Measurements from ENCODE around the gene ADH1B. TPM values are rescaled to one million over a fixed set of nuclear protein-coding genes. Genes with fewer than 3 reads are reported as not detected.
A peak's percentile ranks its signal among the peaks of the same experiment; 100 is the strongest.
"Not testable (repeated sequence)": the region's sequence is repeated elsewhere in the genome, so short reads cannot be mapped to it uniquely, and the experiment has no call there.

Gene ADH1B
- total RNA-seq, 1 donor from 2014 or later, result 6.1 TPM

DNA sequence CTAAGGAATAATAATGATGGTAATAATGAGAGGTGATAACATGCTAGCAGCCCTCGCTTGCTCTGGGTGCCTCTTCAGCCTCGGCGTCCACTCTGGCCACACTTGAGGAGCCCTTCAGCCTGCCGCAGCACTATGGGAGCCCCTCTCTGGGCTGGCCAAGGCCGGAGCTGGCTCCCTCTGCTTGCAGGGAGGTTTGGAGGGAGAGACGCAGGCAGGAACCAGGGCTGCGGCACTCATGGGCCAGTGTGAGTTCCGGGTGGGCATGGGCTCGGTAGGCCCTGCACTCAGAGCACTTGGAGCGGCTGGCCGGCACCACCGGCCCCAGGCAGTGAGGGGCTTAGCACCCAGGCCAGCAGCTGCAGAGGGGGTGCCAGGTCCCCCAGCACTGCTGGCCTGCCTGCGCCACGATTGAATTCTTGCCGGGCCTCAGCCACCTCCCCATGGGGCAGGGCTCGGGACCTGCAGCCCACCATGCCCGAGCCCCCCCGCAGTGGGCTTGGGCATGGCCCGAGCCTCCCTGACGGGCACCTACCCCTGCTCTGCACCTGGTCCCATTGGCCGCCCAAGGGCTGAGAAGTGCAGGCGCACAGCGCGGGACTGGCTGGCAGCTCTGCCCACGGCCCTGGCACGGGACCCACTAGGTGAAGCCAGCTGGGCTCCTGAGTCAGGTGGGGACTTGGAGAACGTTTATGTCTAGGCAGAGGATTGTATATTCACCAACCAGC lies 38.4 kb upstream of the ADH1B start:
- Mint-ChIP-seq H3K27ac (no peak overlapping the region), H3K4me1 (ENCODE audit: unreplicated experiment) (no peaks in the 10 kb centered on the region), H3K27me3 (no peaks in the 10 kb centered on the region), H3K4me3 (no peak overlapping the region), H3K36me3 (no peaks in the 10 kb centered on the region), H3K9me3 (peaks cover 10% of the 10 kb centered on the region)
- no peak for DNase-seq (ENCODE audit: extremely low spot score, unreplicated experiment)
- TF ChIP-seq, protein P1, sequence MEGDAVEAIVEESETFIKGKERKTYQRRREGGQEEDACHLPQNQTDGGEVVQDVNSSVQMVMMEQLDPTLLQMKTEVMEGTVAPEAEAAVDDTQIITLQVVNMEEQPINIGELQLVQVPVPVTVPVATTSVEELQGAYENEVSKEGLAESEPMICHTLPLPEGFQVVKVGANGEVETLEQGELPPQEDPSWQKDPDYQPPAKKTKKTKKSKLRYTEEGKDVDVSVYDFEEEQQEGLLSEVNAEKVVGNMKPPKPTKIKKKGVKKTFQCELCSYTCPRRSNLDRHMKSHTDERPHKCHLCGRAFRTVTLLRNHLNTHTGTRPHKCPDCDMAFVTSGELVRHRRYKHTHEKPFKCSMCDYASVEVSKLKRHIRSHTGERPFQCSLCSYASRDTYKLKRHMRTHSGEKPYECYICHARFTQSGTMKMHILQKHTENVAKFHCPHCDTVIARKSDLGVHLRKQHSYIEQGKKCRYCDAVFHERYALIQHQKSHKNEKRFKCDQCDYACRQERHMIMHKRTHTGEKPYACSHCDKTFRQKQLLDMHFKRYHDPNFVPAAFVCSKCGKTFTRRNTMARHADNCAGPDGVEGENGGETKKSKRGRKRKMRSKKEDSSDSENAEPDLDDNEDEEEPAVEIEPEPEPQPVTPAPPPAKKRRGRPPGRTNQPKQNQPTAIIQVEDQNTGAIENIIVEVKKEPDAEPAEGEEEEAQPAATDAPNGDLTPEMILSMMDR (conservative IDR thresholded peaks at IDR 0.05), result no peak

GRCh38 chr4:99357948-99358347 lies 36.7 kb upstream of the ADH1B start:
- TF ChIP-seq, protein P1 (conservative IDR thresholded peaks at IDR 0.05), result no peak

GRCh38 chr4:99356992-99357391 lies 35.8 kb upstream of the ADH1B start:
- TF ChIP-seq, protein P1 (conservative IDR thresholded peaks at IDR 0.05), result no peak
- H3K27ac Mint-ChIP-seq, result no peak overlapping the region
- no peaks in the 10 kb centered on the region for H3K36me3 Mint-ChIP-seq
- H3K9me3 Mint-ChIP-seq, result peaks cover 6% of the 10 kb centered on the region
- DNase-seq (ENCODE audit: extremely low spot score, unreplicated experiment), result no peak
- no peak overlapping the region for H3K4me3 Mint-ChIP-seq
- H3K27me3 Mint-ChIP-seq, result no peaks in the 10 kb centered on the region
- peaks cover 8% of the 10 kb centered on the region for H3K4me1 Mint-ChIP-seq (ENCODE audit: unreplicated experiment)

More at GRCh38 chr4:99357948-99358347, 36.7 kb upstream of the ADH1B start:
- Mint-ChIP-seq H3K9me3 (peaks cover 10% of the 10 kb centered on the region), H3K36me3 (no peaks in the 10 kb centered on the region), H3K27ac (no peak overlapping the region), H3K27me3 (no peaks in the 10 kb centered on the region), H3K4me3 (no peak overlapping the region), H3K4me1 (ENCODE audit: unreplicated experiment) (peaks cover 3% of the 10 kb centered on the region)
- no peak for DNase-seq (ENCODE audit: extremely low spot score, unreplicated experiment)

GRCh38 chr4:99356149-99356548 lies 34.9 kb upstream of the ADH1B start:
- H3K4me3 Mint-ChIP-seq; H3K9me3 Mint-ChIP-seq; H3K27ac Mint-ChIP-seq; H3K27me3 Mint-ChIP-seq; DNase-seq (ENCODE audit: extremely low spot score, unreplicated experiment); H3K4me1 Mint-ChIP-seq (ENCODE audit: unreplicated experiment); H3K36me3 Mint-ChIP-seq: not testable (repeated sequence)

DNA sequence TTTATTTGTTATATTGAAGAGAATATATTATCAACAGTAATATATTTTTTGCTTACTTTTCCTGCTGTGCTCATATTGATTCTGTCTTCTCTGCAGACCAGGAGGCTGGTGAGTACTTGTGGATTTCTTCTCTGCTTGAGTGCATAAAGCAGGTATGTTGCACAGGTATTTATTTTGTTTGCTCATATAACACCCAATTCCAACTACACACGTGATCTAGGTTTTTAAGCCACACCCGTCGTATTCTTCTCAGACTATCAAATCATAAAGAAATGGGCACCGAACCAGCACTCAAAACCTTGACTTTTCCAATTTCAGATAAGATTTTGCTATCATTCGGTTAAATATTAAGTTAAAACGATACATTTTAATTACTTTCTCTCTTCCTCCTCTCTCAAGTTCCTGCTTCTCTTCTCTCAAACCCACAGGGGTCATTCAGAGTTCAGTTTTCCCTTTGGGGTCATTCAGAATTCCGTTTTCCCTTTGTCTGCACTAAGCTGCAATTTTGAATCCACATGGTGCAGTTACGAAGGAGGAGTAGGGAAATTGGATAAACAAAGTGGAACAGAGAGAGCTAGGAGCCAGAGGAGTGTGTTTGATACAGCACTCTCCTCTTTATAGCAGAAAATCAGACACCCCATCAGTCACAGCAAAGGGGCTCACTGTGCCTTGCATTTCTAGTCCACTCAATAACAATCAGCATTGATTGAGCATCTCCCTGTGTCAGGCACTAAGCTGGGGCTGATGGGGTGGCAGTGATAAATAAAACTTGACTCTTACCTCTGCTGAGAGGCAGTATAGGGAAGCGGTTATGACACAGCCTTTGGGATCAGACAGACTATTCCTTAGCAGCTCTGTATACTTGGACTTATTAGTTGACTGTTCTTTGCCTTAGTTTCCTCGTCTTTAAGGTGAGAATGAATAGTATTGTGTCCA lies 31.7 kb upstream of the ADH1B start, which contains the start of gene ADH1C:
ADH1C (minus strand) TSS at position 145 of the 936 bp plus-strand sequence; CDS start at position 74, 71 bp downstream.
- H3K27ac Mint-ChIP-seq, result peak within 1 kb of the TSS; percentile 27
- TF ChIP-seq, protein P1 (conservative IDR thresholded peaks at IDR 0.05), result no peak
- peaks cover 6% of the 10 kb centered on the region for H3K9me3 Mint-ChIP-seq
- no peaks in the 10 kb centered on the region for H3K36me3 Mint-ChIP-seq
- H3K4me1 Mint-ChIP-seq (ENCODE audit: unreplicated experiment), result peaks cover 8% of the 10 kb centered on the region
- DNase-seq (ENCODE audit: extremely low spot score, unreplicated experiment), result no peak
- peak within 1 kb of the TSS; percentile 51 for H3K4me3 Mint-ChIP-seq
- H3K27me3 Mint-ChIP-seq, result no peaks in the 10 kb centered on the region

DNA sequence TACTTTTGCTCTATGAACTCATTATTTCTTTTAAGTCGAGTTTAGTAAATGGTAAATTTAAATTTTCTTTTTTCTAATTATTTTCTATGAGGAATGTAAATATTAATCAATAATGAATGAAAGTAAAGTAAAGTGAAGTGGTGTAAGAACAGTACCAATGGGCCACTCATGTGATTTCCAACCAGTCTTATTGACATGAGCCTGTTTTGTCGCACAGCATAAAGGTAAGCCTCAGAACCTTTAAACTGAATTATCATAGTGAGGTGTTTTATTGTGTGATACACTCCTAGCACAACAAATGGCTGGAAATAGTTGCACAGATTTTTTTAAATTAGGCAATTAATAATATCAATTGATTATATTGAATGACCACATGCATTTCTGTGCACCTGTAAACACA lies 30.3 kb upstream of the ADH1B start:
- Mint-ChIP-seq H3K36me3 (no peaks in the 10 kb centered on the region), H3K4me3 (no peak overlapping the region), H3K4me1 (ENCODE audit: unreplicated experiment) (peaks cover 8% of the 10 kb centered on the region), H3K27me3 (no peaks in the 10 kb centered on the region), H3K27ac (no peak overlapping the region), H3K9me3 (peaks cover 3% of the 10 kb centered on the region)
- no peak for DNase-seq (ENCODE audit: extremely low spot score, unreplicated experiment)
- TF ChIP-seq, protein P1 (conservative IDR thresholded peaks at IDR 0.05), result no peak

All from type B pancreatic cell (in vitro differentiated cells).